Activated naive CD4-positive, alpha-beta T cell treated with anti-CD3 and anti-CD28 coated beads, Interleukin-2, amount 10 ng/mL, durations not matched to agents 7 days and 5 days (primary cell): ENCODE data around the gene MAP2K2.
A peak's percentile ranks its signal among the peaks of the same experiment; 100 is the strongest.
"Not testable (repeated sequence)": the region's sequence is repeated elsewhere in the genome, so short reads cannot be mapped to it uniquely, and the experiment has no call there.

ENCODE experiments used
- CTCF ChIA-PET: fragments of 350-600 bp; sonication (Branson Sonifier 250); formaldehyde crosslinking; loops from one replicate; lab custom pipeline; 2021; ENCODE audit warnings: antibody characterized with exemption; lab: Charles Lee
- DNase-seq: peaks from one replicate; pipeline ENCODE4 v3.0.0-alpha.2; 2020
- H3K27ac Mint-ChIP-seq: one replicate; pipeline ENCODE4 v1.8.0; 2021; ENCODE audit warnings: mild to moderate bottlenecking, moderate library complexity, mixed read lengths
- H3K27me3 Mint-ChIP-seq: one replicate; pipeline ENCODE4 v1.8.0; 2021; ENCODE audit warnings: mild to moderate bottlenecking, mixed read lengths
- H3K36me3 Mint-ChIP-seq: one replicate; pipeline ENCODE4 v1.8.0; 2021; ENCODE audit warnings: mixed read lengths
- H3K4me1 Mint-ChIP-seq: one replicate; pipeline ENCODE4 v1.8.0; 2021; ENCODE audit warnings: mixed read lengths
- H3K4me3 Mint-ChIP-seq: one replicate; pipeline ENCODE4 v1.8.0; 2021; ENCODE audit warnings: mild to moderate bottlenecking, moderate library complexity, mixed read lengths
- H3K9me3 Mint-ChIP-seq: one replicate; pipeline ENCODE4 v1.8.0; 2021; ENCODE audit warnings: mixed read lengths

The MAP2K2 gene

GRCh38 chr19:4142916-4143315 is 19.0 kb upstream of the MAP2K2 start:
- H3K27ac Mint-ChIP-seq, H3K36me3 Mint-ChIP-seq, H3K4me3 Mint-ChIP-seq, H3K9me3 Mint-ChIP-seq, DNase-seq: not testable (repeated sequence)
- Mint-ChIP-seq H3K4me1 (peaks cover 16% of the 10 kb centered on the region), H3K27me3 (peaks cover 42% of the 10 kb centered on the region)
- CTCF ChIA-PET: interaction anchor here (2.2 kb wide), 1 partner anchor 44 kb away, joined by 7 read pairs; no protein-coding TSS in a partner anchor

- Mint-ChIP-seq H3K27me3 (peaks cover 36% of the 10 kb centered on the region), H3K4me3 (no peak overlapping the region), H3K27ac (no peak overlapping the region), H3K9me3 (no peaks in the 10 kb centered on the region), H3K36me3 (no peaks in the 10 kb centered on the region), H3K4me1 (peaks cover 16% of the 10 kb centered on the region)
- CTCF ChIA-PET: interaction anchor here (0.6 to 3.2 kb wide), 28 partner anchors 9 to 654 kb away, joined by 3 to 18 read pairs (median 5); partner anchors contain the start of genes EEF2 and PIAS4
- peak; percentile 45 for DNase-seq
Measured at GRCh38 chr19:4140237-4140711, 16.4 kb upstream of the MAP2K2 start.

GRCh38 chr19:4139614-4140236 is 15.8 kb upstream of the MAP2K2 start:
- Mint-ChIP-seq H3K9me3 (no peaks in the 10 kb centered on the region), H3K27me3 (peaks cover 38% of the 10 kb centered on the region), H3K4me1 (peaks cover 16% of the 10 kb centered on the region), H3K4me3 (no peak overlapping the region), H3K36me3 (no peaks in the 10 kb centered on the region), H3K27ac (no peak overlapping the region)
- DNase-seq: peak; percentile 92
- CTCF ChIA-PET: interaction anchor here (0.6 to 3.2 kb wide), 28 partner anchors 9 to 635 kb away, joined by 3 to 18 read pairs (median 5); partner anchors contain the start of genes EEF2 and PIAS4

- CTCF ChIA-PET: interaction anchor here (1.0 to 3.2 kb wide), 3 partner anchors 21 to 151 kb away, joined by 3 to 18 read pairs (median 4); no protein-coding TSS in a partner anchor
- Mint-ChIP-seq H3K27ac (no peak overlapping the region), H3K27me3 (peaks cover 38% of the 10 kb centered on the region), H3K4me1 (peaks cover 16% of the 10 kb centered on the region), H3K4me3 (no peak overlapping the region), H3K36me3 (no peaks in the 10 kb centered on the region), H3K9me3 (no peaks in the 10 kb centered on the region)
- no peak for DNase-seq
Measured at GRCh38 chr19:4138445-4138844, 14.5 kb upstream of the MAP2K2 start.

- CTCF ChIA-PET: interaction anchor here (0.7 kb wide), 1 partner anchor 73 kb away, joined by 3 read pairs; no protein-coding TSS in a partner anchor
- DNase-seq: no peak
- peaks cover 42% of the 10 kb centered on the region for H3K27me3 Mint-ChIP-seq
Measured at GRCh38 chr19:4136680-4137088, 12.8 kb upstream of the MAP2K2 start.

GRCh38 chr19:4135386-4135785 is 11.5 kb upstream of the MAP2K2 start:
- DNase-seq, H3K9me3 Mint-ChIP-seq, H3K36me3 Mint-ChIP-seq, H3K27ac Mint-ChIP-seq, H3K4me3 Mint-ChIP-seq: not testable (repeated sequence)
- peaks cover 13% of the 10 kb centered on the region for H3K4me1 Mint-ChIP-seq
- H3K27me3 Mint-ChIP-seq: peaks cover 48% of the 10 kb centered on the region
- CTCF ChIA-PET: interaction anchor here (1.1 kb wide), 1 partner anchor 30 kb away, joined by 3 read pairs; no protein-coding TSS in a partner anchor

More at GRCh38 chr19:4136680-4137088, 12.8 kb upstream of the MAP2K2 start:
- no peaks in the 10 kb centered on the region for H3K9me3 Mint-ChIP-seq
- H3K4me3 Mint-ChIP-seq: no peak overlapping the region
- H3K36me3 Mint-ChIP-seq: no peaks in the 10 kb centered on the region
- no peak overlapping the region for H3K27ac Mint-ChIP-seq
- H3K4me1 Mint-ChIP-seq: peaks cover 16% of the 10 kb centered on the region

GRCh38 chr19:4134351-4134750 is 10.4 kb upstream of the MAP2K2 start:
- H3K27ac Mint-ChIP-seq: no peak overlapping the region
- H3K4me3 Mint-ChIP-seq: no peak overlapping the region
- CTCF ChIA-PET: interaction anchor here (1.1 kb wide), 1 partner anchor 29 kb away, joined by 3 read pairs; no protein-coding TSS in a partner anchor
- H3K4me1 Mint-ChIP-seq: peaks cover 3% of the 10 kb centered on the region
- DNase-seq: no peak
- peaks cover 43% of the 10 kb centered on the region for H3K27me3 Mint-ChIP-seq
- no peaks in the 10 kb centered on the region for H3K36me3 Mint-ChIP-seq
- no peaks in the 10 kb centered on the region for H3K9me3 Mint-ChIP-seq

- peaks cover 36% of the 10 kb centered on the region for H3K27me3 Mint-ChIP-seq
- no peaks in the 10 kb centered on the region for H3K9me3 Mint-ChIP-seq
- no peak for DNase-seq
- no peaks in the 10 kb centered on the region for H3K36me3 Mint-ChIP-seq
- H3K4me1 Mint-ChIP-seq: peaks cover 3% of the 10 kb centered on the region
- no peak overlapping the region for H3K4me3 Mint-ChIP-seq
- H3K27ac Mint-ChIP-seq: no peak overlapping the region
- CTCF ChIA-PET: interaction anchor here (0.8 kb wide), 1 partner anchor 9 kb away, joined by 4 read pairs; no protein-coding TSS in a partner anchor
Measured at GRCh38 chr19:4130744-4131438, 7.0 kb upstream of the MAP2K2 start.

- not testable (repeated sequence) for H3K36me3 Mint-ChIP-seq, H3K9me3 Mint-ChIP-seq, H3K4me3 Mint-ChIP-seq, H3K27ac Mint-ChIP-seq, DNase-seq
- CTCF ChIA-PET: interaction anchor here (1.2 kb wide), 1 partner anchor 11 kb away, joined by 7 read pairs; no protein-coding TSS in a partner anchor
- H3K4me1 Mint-ChIP-seq: peaks cover 12% of the 10 kb centered on the region
- peaks cover 25% of the 10 kb centered on the region for H3K27me3 Mint-ChIP-seq
Measured at GRCh38 chr19:4129050-4129449, 5.1 kb upstream of the MAP2K2 start.

- DNase-seq, CTCF ChIA-PET, H3K4me3 Mint-ChIP-seq, H3K27ac Mint-ChIP-seq, H3K36me3 Mint-ChIP-seq, H3K9me3 Mint-ChIP-seq: not testable (repeated sequence)
- Mint-ChIP-seq H3K27me3 (peaks cover 11% of the 10 kb centered on the region), H3K4me1 (peaks cover 22% of the 10 kb centered on the region)
Measured at GRCh38 chr19:4127322-4127721, 3.4 kb upstream of the MAP2K2 start.

GRCh38 chr19:4124638-4125037 is 716 bp upstream of the MAP2K2 start:
- Mint-ChIP-seq H3K27me3 (no peaks in the 10 kb centered on the region), H3K4me1 (peaks cover 28% of the 10 kb centered on the region), H3K36me3 (peaks cover 3% of the 10 kb centered on the region), H3K4me3 (peak overlapping the region; percentile 64), H3K27ac (peak overlapping the region; percentile 86), H3K9me3 (no peaks in the 10 kb centered on the region)
- DNase-seq: no peak
- CTCF ChIA-PET: no interaction called here

GRCh38 chr19:4122480-4122879 is 1.4 kb downstream of the MAP2K2 start:
- peaks cover 8% of the 10 kb centered on the region for H3K36me3 Mint-ChIP-seq
- DNase-seq: no peak
- no peaks in the 10 kb centered on the region for H3K9me3 Mint-ChIP-seq
- peak overlapping the region; percentile 90 for H3K27ac Mint-ChIP-seq
- H3K4me1 Mint-ChIP-seq: peaks cover 32% of the 10 kb centered on the region
- no peaks in the 10 kb centered on the region for H3K27me3 Mint-ChIP-seq
- CTCF ChIA-PET: no interaction called here
- peak overlapping the region; percentile 93 for H3K4me3 Mint-ChIP-seq

- CTCF ChIA-PET: no interaction called here
- no peak for DNase-seq
- H3K27me3 Mint-ChIP-seq: no peaks in the 10 kb centered on the region
- H3K4me1 Mint-ChIP-seq: peaks cover 36% of the 10 kb centered on the region
- no peak overlapping the region for H3K27ac Mint-ChIP-seq
- peaks cover 13% of the 10 kb centered on the region for H3K36me3 Mint-ChIP-seq
- H3K4me3 Mint-ChIP-seq: peak overlapping the region; percentile 24
- no peaks in the 10 kb centered on the region for H3K9me3 Mint-ChIP-seq
Measured at GRCh38 chr19:4121815-4122214, 2.1 kb downstream of the MAP2K2 start.

GRCh38 chr19:4121273-4121612 is 2.7 kb downstream of the MAP2K2 start:
- H3K27ac Mint-ChIP-seq: no peak overlapping the region
- H3K36me3 Mint-ChIP-seq: peaks cover 17% of the 10 kb centered on the region
- no peak overlapping the region for H3K4me3 Mint-ChIP-seq
- CTCF ChIA-PET: interaction anchor here (1.6 kb wide), 1 partner anchor 19 kb away, joined by 5 read pairs; no protein-coding TSS in a partner anchor
- H3K9me3 Mint-ChIP-seq: no peaks in the 10 kb centered on the region
- peaks cover 40% of the 10 kb centered on the region for H3K4me1 Mint-ChIP-seq
- no peaks in the 10 kb centered on the region for H3K27me3 Mint-ChIP-seq
- DNase-seq: no peak
